ENCODE results near the gene SULF2.

- TF ChIP-seq POLR2A (IDR thresholded peaks at IDR 0.05): no peak
- TF ChIP-seq CTCF (IDR thresholded peaks at IDR 0.05): no peak
Observed at GRCh38 chr20:47660602-47660905, 124.7 kb downstream of the SULF2 start.

Measured in body of pancreas (tissue), 4 donors.